ENCODE data around the gene NT5DC1. TPM values are rescaled to one million over a fixed set of nuclear protein-coding genes. Genes with fewer than 3 reads are reported as not detected.

NT5DC1 gene
- total RNA-seq, 1 experiment from 2014 or later: 63.7 TPM

DNA sequence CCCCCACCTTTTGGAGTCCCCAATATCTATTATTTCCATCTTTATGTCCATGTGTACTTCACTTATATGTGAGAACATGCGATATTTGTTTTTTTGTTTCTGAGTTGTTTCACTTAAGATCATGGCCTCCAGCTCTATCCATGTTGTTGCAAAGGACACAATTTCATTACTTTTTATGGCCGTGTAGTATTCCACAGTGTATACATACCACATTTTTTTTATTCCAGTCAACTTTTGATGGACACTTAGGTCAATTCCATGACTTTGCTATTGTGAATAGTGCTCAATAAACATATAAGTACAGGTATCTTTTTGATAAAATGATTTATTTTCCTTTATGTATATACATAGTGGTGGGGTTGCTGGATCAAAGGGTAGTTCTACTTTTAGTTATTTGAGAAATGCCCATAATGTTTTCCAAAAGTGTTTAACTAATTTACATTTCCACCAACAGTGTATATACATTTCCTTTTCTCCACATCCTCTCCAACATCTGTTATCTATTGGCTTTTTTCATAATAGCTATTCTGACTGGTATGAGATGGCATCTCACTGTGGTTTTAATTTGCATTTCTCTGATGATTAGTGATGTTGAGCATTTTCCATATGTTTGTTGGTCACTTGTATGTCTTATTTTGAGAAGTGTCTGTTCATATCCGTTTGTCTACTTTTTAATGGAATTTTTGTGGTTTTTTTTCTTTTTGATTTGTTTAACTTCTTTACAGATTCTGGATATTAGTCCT lies 59.3 kb downstream of the NT5DC1 start:
- Histone ChIP-seq H3K9me2 (ENCODE audit: insufficient read depth) (no peaks in the 10 kb centered on the region), H3K9me3 (ENCODE audit: control insufficient read depth in 1 of 2, insufficient read depth in 1 of 2, low read depth in 1 of 2, low read length in 2 of 2) (no peaks in the 10 kb centered on the region), H3K9ac (ENCODE audit: low read length) (no peak overlapping the region), H3K27me3 (ENCODE audit: insufficient read depth, low read length) (no peaks in the 10 kb centered on the region), H4K20me1 (ENCODE audit: insufficient read depth) (no peaks in the 10 kb centered on the region), H3K27ac (ENCODE audit: low read depth, low read length) (no peak overlapping the region), H3K4me1 (ENCODE audit: control insufficient read depth in 1 of 2, insufficient read depth in 2 of 2, low read length in 2 of 2) (no peaks in the 10 kb centered on the region), H3K79me2 (ENCODE audit: insufficient read depth, low read length) (no peaks in the 10 kb centered on the region; the same call in 1 of the 2 replicates), H3K36me3 (ENCODE audit: control insufficient read depth in 1 of 2, insufficient read depth in 2 of 2, low read length in 2 of 2) (no peaks in the 10 kb centered on the region), H3K4me2 (ENCODE audit: low read length) (no peak overlapping the region), H2AFZ (ENCODE audit: low read depth, low read length, poor library complexity, severe bottlenecking) (no peak overlapping the region), H3K4me3 (replicated peaks in 1 of 2; ENCODE audit: low read depth in 1 of 2, low read length in 2 of 2) (no peak overlapping the region)
- POLR2A ChIA-PET: no interaction called here
- CTCF ChIA-PET: no interaction called here
- intact Hi-C loops (cut with micrococcal nuclease): no loop called here
- ATAC-seq (no peak), DNase-seq (ENCODE audit: low read depth, low spot score) (no peak)
- BruUV-seq (replicated peaks): no TSS peak
- RAD21 ChIA-PET (ENCODE audit: low non-redundant PET in 1 of 2, low total read pairs in 2 of 2, uncharacterized antibody in 2 of 2, unreplicated experiment in 2 of 2): no interaction called here
- no peak for TF ChIP-seq CEBPB (IDR thresholded peaks at IDR 0.05; ENCODE audit: low read depth)
- no peak for TF ChIP-seq EGR1 (IDR thresholded peaks at IDR 0.05; ENCODE audit: low read depth)

GRCh38 chr6:116165596-116165995 lies 64.9 kb downstream of the NT5DC1 start:
- no peak overlapping the region for H3K9ac ChIP-seq (ENCODE audit: low read length)
- no peaks in the 10 kb centered on the region for H3K9me2 ChIP-seq (ENCODE audit: insufficient read depth)
- no peak overlapping the region for H2AFZ ChIP-seq (ENCODE audit: low read depth, low read length, poor library complexity, severe bottlenecking)
- DNase-seq (ENCODE audit: low read depth, low spot score): no peak
- H3K79me2 ChIP-seq (ENCODE audit: insufficient read depth, low read length): no peaks in the 10 kb centered on the region; the same call in 1 of the 2 replicates
- H3K27ac ChIP-seq (ENCODE audit: low read depth, low read length): no peak overlapping the region
- no peak overlapping the region for H3K4me2 ChIP-seq (ENCODE audit: low read length)
- POLR2A ChIA-PET: no interaction called here
- no peaks in the 10 kb centered on the region for H4K20me1 ChIP-seq (ENCODE audit: insufficient read depth)
- no peaks in the 10 kb centered on the region for H3K27me3 ChIP-seq (ENCODE audit: insufficient read depth, low read length)
- H3K36me3 ChIP-seq (ENCODE audit: control insufficient read depth in 1 of 2, insufficient read depth in 2 of 2, low read length in 2 of 2): no peaks in the 10 kb centered on the region
- no TSS peak for BruUV-seq (replicated peaks)
- CTCF ChIA-PET: no interaction called here
- no peaks in the 10 kb centered on the region for H3K9me3 ChIP-seq (ENCODE audit: control insufficient read depth in 1 of 2, insufficient read depth in 1 of 2, low read depth in 1 of 2, low read length in 2 of 2)
- H3K4me1 ChIP-seq (ENCODE audit: control insufficient read depth in 1 of 2, insufficient read depth in 2 of 2, low read length in 2 of 2): no peaks in the 10 kb centered on the region
- H3K4me3 ChIP-seq (replicated peaks in 1 of 2; ENCODE audit: low read depth in 1 of 2, low read length in 2 of 2): no peak overlapping the region
- ATAC-seq: no peak
- intact Hi-C loops (cut with micrococcal nuclease): no loop called here
- RAD21 ChIA-PET (ENCODE audit: low non-redundant PET in 1 of 2, low total read pairs in 2 of 2, uncharacterized antibody in 2 of 2, unreplicated experiment in 2 of 2): no interaction called here
- TF ChIP-seq RAD21 (IDR thresholded peaks at IDR 0.05; ENCODE audit: low read depth) (no peak), POLR2AphosphoS5 (IDR thresholded peaks at IDR 0.05; ENCODE audit: low read depth, low read length) (no peak), EZH2phosphoT487 (IDR thresholded peaks at IDR 0.05; ENCODE audit: borderline replicate concordance) (no peak), JUND (IDR thresholded peaks at IDR 0.05) (no peak), FOSL1 (IDR thresholded peaks at IDR 0.05; ENCODE audit: low read depth) (no peak), TCF7L2 (IDR thresholded peaks at IDR 0.05; ENCODE audit: borderline replicate concordance, extremely low read depth, insufficient read depth, insufficient read length) (no peak), ZFX (IDR thresholded peaks at IDR 0.05) (no peak), EZH2 (IDR thresholded peaks at IDR 0.05) (no peak), POLR2A (IDR thresholded peaks at IDR 0.05; ENCODE audit: borderline replicate concordance, extremely low read depth, insufficient read depth, insufficient read length) (no peak), SRF (IDR thresholded peaks at IDR 0.05; ENCODE audit: low read depth) (no peak), MAX (IDR thresholded peaks at IDR 0.05) (no peak), CEBPB (IDR thresholded peaks at IDR 0.05; ENCODE audit: low read depth) (no peak), ELF1 (IDR thresholded peaks at IDR 0.05; ENCODE audit: borderline replicate concordance, low read depth) (no peak), ZBTB33 (IDR thresholded peaks at IDR 0.05; ENCODE audit: extremely low read depth, insufficient replicate concordance, low read length) (no peak), EGR1 (IDR thresholded peaks at IDR 0.05; ENCODE audit: low read depth) (no peak), SP1 (IDR thresholded peaks at IDR 0.05; ENCODE audit: low read depth) (no peak)
- TF ChIP-seq, protein P1, sequence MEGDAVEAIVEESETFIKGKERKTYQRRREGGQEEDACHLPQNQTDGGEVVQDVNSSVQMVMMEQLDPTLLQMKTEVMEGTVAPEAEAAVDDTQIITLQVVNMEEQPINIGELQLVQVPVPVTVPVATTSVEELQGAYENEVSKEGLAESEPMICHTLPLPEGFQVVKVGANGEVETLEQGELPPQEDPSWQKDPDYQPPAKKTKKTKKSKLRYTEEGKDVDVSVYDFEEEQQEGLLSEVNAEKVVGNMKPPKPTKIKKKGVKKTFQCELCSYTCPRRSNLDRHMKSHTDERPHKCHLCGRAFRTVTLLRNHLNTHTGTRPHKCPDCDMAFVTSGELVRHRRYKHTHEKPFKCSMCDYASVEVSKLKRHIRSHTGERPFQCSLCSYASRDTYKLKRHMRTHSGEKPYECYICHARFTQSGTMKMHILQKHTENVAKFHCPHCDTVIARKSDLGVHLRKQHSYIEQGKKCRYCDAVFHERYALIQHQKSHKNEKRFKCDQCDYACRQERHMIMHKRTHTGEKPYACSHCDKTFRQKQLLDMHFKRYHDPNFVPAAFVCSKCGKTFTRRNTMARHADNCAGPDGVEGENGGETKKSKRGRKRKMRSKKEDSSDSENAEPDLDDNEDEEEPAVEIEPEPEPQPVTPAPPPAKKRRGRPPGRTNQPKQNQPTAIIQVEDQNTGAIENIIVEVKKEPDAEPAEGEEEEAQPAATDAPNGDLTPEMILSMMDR (IDR thresholded peaks at IDR 0.05 in 2 of 3, conservative IDR thresholded peaks at IDR 0.05 in 1 of 3; ENCODE audit: borderline replicate concordance in 1 of 3, insufficient read depth in 1 of 3, low read depth in 2 of 3, low read length in 2 of 3): no peak
- TF ChIP-seq, protein P2, sequence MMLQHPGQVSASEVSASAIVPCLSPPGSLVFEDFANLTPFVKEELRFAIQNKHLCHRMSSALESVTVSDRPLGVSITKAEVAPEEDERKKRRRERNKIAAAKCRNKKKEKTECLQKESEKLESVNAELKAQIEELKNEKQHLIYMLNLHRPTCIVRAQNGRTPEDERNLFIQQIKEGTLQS (IDR thresholded peaks at IDR 0.05): no peak
